ENCODE measurements around the gene NFATC2.
"Not testable (repeated sequence)": the region's sequence is repeated elsewhere in the genome, so short reads cannot be mapped to it uniquely, and the experiment has no call there.

NFATC2 gene

GRCh38 chr20:51567622-51568021 lies 25.1 kb upstream of the NFATC2 start:
- no peak for DNase-seq (ENCODE audit: low read depth)

DNA sequence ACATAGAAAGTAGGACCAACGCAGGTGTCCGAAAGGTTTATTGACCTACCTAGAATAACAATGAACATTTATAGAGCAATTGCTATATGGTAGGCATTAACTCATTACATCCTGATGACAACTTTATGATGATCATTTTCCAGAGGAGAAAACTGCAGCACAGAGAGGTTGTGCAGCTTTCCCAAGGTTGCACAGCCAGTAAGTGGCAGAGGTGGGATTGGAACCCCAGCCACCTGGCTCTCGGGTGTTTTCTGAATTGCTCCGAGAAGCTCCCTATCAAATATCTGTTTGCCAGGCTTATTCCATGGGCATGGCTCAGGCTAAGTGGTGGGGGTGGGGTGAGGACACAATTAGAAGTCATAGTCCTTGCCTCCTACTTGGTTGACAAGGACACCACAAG lies 24.1 kb upstream of the NFATC2 start:
- no peak for DNase-seq (ENCODE audit: low read depth)

GRCh38 chr20:51565298-51566144 lies 23.0 kb upstream of the NFATC2 start:
- DNase-seq (ENCODE audit: low read depth), result no peak

GRCh38 chr20:51563486-51564332 lies 21.2 kb upstream of the NFATC2 start:
- DNase-seq (ENCODE audit: low read depth), result peak; percentile 79

DNA sequence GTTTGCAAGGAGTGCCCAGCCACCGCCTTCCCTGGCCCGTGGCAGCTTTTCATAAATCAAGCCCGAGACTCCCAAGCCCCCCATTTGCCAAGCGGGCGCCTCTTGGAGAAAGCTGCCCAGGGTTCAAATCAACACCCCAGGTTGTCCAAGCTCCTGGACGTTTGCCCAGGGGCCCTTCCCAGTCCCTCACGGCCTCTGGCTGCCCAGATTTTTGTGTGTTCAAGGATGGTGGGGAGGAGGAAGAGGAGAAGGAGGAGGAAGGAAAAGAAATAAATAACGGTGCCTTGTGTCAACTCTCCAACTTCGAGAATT lies 20.6 kb upstream of the NFATC2 start:
- no peak for DNase-seq (ENCODE audit: low read depth)

DNA sequence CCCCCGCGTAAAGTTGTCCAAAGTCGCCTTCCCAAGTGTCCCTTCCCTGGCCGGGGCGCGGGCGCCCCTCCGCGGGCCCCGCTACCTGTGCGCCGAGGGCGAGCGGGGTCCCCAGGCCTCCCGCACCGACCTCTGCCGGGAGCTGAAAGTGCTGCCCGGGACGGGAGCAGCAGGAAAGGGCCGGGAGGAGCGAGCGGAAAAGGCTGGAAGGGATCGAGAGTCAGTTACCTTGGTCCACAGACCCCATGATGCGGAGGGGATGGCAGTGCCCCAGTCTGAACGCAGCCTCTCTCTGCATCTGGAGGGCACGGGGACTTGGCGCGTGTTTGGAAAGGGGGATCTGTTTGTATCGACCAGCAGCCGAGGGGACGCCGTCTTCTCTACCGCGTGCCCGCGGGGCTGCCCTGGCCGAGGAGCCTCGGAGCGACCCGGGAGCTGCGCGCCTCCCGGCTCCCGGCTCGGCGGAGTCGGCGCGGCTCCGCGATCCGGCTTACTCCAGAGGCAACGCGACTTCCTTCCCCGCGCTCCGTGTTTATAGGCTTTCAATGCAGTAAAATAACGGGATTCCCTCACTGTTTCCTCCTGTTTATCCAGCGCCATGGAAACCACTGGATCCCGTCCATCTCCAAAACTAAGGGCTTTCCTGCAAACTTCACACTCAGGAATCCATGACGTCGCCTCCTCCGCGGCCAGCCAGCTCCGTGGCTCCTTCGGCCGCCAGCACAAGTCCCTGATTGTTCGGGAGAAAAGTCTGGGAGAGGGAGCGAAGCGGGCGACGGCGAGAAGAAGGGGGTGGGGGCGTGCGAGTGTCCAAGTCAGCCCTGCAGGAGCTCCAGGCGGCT lies 20.0 kb upstream of the NFATC2 start:
- DNase-seq (ENCODE audit: low read depth), result peak; percentile 95

DNA sequence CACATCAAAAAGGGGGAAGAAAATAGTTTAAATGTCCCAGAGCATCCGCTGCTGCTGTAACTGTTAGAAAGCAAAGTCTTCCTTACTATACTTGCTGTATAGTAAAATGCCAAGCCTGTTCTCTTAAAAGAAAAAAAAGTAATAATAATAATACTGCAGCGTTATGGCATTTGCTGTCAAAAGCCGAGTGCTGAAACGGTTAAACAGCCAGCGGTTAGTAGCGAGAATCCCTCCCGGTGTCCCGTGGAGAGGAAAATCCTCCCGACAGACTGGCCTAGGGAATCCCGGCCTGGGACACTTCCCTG lies 19.5 kb upstream of the NFATC2 start:
- DNase-seq (ENCODE audit: low read depth), result no peak

GRCh38 chr20:51560550-51561307 lies 18.2 kb upstream of the NFATC2 start:
- no peak for DNase-seq (ENCODE audit: low read depth)

- no peak for DNase-seq (ENCODE audit: low read depth)
These were observed 17.5 kb upstream of the NFATC2 start for GRCh38 chr20:51560042-51560441.

- DNase-seq (ENCODE audit: low read depth), result no peak
These were observed 12.1 kb upstream of the NFATC2 start for GRCh38 chr20:51554538-51555165.

GRCh38 chr20:51553897-51554486 lies 11.5 kb upstream of the NFATC2 start:
- no peak for DNase-seq (ENCODE audit: low read depth)

- DNase-seq (ENCODE audit: low read depth), result no peak
These were observed 8.7 kb upstream of the NFATC2 start for GRCh38 chr20:51551186-51551585.

DNA sequence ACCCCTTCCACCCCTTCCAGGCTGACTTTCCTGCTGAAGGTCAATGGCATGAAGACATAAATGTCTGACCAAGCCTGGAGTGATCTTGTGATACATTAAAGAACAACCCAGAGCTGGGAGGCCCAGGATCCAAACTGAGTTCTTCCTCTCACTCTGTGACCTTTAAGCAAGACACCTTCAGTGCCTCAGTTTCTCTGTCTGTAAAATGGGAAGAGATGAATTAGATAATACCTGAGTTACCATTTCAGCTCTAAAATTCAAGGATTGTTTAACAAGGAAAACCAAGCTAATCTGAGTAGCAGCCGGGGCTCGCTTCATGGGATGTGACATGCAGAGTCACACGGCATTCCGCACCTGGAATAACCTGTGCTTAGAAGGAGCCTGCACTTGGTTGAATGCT lies 7.0 kb upstream of the NFATC2 start:
- DNase-seq (ENCODE audit: low read depth), result no peak

DNA sequence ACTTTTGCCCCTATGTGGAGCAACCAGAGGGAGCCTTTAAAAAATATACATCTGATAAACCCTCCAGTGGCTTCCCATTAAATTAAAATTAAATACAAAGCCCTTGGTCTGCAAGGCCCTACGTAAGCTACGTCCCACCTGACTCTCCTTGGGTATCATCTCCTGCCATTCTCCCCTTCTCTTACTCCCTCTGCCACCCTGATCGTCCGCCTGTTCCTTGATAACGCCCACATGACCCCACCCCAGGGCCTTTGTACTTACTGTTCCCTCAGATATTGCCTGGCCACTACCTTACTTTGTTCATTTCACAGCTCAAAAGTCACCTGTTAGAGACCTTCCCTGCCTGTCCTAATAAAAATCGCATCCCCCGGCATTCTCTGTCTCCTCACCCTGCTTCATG lies 5.4 kb upstream of the NFATC2 start:
- no peak for DNase-seq (ENCODE audit: low read depth)

DNA sequence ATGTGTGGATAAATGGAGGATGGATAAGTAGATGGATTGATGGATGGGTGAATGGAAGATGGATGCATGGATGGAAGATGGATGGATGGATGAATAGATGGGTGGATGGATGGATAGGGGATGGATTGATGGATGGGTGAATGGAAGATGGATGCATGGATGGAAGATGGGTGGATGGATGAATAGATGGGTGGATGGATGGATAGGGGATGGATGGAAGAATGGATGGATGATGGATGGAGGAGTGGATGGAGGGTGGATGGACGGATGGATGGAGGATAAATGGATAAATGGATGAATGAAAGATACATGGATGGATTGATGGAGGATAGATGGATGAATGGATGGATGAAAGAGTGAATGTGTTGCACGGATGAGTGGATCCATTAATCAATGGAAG lies 3.0 kb upstream of the NFATC2 start:
- DNase-seq (ENCODE audit: low read depth), result no peak

GRCh38 chr20:51543422-51543788 lies 886 bp upstream of the NFATC2 start:
- no peak for DNase-seq (ENCODE audit: low read depth)

- no peak for DNase-seq (ENCODE audit: low read depth)
These were observed 417 bp downstream of the NFATC2 start for GRCh38 chr20:51542033-51542570.

DNA sequence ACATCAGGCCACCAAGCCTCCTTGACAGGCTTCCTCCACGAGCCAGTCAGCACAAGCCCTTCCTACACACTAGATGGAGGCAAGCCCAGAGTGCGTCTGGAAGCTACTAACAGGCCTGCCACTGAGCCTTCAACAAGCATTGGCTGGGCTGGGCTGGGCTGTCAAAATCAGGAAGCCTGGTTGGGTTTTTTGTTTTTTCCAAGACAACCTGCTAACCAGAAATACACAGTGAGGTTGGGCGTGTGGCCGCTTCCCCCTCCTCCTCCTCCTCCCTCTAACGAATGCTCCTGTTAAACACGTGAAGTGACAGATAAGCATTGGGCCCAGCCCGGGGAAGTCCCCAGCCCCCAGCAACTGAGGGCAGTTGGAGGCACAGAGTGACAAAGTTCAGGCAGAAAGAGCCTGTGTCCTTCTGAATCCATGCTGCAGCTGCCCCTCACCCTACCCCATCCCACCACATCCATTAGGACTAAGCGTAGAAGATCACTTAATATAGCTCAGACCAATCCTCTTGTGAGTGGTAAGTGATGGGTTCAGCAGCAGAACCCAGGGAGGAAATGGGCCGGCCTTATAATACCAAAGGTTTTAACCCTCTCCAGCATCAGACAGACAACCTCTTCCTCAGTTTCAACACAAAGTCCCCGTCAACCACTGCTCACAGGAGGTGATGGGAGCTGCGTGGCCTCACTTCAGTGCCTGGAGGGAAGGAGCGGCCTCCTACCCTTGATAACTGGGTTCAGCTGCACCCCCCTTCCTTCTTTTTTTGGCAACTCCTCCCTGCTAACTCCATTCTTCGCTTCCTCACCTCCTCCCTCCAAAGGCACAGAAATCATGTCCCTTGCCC lies 1.1 kb downstream of the NFATC2 start:
- peak; percentile 64 for DNase-seq (ENCODE audit: low read depth)

GRCh38 chr20:51540580-51540979 lies 1.9 kb downstream of the NFATC2 start:
- no peak for DNase-seq (ENCODE audit: low read depth)

- DNase-seq (ENCODE audit: low read depth), result not testable (repeated sequence)
These were observed 2.4 kb downstream of the NFATC2 start for GRCh38 chr20:51540074-51540473.

Data from stromal cell of bone marrow (primary cell).